ENCODE measurements around the gene TP53AIP1.

TP53AIP1 gene

DNA sequence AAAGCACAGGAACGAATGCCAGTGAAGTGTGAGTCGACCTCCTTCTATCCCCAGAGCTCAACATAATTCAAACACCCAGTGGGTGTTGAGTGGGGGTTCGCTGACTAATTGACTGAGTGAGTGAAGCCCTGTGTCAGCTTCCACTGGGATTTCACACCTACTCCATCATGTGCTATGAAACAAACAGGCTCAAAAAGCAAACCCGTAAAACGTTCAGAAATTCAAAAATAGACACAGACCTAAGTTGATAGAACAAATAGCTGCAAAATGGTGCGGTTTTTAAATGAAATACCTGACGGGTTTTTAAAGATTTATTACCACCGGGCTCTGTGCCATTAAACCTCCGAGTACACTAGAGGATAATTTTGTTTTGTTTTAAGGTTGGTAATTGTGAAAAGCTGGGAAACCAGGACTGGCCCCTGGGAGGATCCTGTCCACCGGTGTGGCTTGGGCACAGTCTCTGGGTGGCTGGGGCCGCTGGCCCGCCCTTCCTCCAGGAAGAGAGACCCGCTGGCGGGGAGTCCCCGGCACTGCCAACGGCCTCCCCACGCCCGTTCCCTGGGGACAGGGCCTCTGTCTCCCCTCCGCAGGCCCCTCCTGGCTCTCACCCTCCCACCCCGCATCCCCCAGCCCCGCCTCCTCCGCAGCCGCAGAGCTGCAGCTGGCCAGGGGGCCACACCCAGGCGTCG lies 37.9 kb downstream of the TP53AIP1 start:
- DNase-seq, result no peak

DNA sequence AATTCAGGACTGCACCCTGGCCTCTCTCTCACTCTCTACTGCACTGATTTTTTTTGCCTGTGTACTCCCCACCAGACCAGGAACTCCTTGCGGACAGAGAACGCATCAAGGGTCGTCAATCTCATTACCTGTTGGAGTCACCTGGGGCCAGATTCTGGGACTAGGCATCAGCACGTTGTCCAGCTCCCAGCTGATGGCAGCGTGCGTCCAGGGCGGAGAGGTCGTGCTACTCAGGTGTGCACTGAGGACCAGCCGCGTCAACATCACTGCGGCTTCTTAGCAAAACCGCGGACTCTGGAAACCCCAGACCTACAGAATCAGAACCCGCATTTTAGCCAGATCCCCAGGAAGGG lies 38.4 kb downstream of the TP53AIP1 start:
- no peak for DNase-seq

DNA sequence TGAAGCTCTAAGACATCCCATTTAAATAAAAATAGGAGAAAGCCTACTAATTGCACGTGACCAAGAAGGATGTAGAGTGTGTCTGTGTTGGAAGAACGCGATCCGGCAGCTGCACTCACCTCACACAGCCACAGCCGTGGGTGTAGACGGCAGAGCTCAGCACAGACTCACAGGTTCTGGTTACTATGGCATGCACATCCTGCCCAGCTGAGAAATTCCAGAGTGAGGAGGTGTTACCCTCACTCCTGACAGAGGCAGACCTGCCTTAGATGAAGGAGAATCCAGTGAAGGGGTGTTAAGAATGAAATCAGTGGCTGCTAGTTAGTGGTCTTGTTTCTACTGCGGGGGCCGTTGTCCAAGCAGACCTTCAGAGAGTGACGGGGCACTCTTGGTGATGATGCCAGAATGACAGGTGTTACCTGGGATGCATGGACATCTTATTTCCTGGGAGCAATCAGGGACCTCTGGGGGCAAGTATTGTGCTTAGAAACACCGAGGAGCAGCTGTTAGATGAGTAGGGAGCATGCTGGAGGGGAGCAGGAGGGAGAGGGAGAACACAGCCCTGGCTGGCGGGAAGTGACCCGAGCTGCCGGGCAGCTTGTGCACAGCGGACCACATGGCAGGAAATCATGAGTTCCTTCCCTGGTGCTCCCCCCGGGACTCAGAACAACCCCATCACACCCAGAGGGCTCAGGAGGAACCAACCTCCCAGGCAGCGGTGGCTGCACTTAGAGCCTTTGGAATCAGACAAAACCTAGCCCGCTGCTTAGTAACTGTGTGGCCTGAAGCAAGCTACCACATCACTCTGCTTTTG lies 39.2 kb downstream of the TP53AIP1 start:
- DNase-seq, result no peak

DNA sequence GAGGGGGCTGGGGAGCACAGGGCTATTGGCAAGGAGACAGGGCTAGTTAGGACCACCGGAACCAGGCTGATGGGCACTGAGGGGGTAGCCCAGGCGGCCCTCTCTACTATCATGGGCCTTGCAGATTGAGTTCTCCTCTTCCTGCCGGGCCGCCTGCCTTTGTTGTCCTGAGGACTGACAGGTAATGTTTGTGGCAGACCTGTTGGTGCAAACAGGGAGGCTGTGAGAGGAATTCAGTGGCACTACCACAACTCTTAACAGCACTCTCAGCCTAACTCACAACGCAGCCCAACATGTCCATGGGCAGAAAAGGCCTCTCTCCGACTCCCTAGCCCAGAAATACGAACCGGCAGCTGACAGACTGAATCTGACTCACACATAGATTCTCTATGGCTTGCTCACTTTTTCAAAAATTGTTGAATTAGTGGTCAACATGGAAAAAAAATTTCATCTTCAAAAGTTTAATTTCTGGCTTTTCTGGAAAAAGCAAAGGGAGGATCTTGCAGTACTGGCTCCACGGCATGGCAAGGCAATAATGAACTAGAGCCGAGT lies 40.1 kb downstream of the TP53AIP1 start:
- DNase-seq, result no peak

DNA sequence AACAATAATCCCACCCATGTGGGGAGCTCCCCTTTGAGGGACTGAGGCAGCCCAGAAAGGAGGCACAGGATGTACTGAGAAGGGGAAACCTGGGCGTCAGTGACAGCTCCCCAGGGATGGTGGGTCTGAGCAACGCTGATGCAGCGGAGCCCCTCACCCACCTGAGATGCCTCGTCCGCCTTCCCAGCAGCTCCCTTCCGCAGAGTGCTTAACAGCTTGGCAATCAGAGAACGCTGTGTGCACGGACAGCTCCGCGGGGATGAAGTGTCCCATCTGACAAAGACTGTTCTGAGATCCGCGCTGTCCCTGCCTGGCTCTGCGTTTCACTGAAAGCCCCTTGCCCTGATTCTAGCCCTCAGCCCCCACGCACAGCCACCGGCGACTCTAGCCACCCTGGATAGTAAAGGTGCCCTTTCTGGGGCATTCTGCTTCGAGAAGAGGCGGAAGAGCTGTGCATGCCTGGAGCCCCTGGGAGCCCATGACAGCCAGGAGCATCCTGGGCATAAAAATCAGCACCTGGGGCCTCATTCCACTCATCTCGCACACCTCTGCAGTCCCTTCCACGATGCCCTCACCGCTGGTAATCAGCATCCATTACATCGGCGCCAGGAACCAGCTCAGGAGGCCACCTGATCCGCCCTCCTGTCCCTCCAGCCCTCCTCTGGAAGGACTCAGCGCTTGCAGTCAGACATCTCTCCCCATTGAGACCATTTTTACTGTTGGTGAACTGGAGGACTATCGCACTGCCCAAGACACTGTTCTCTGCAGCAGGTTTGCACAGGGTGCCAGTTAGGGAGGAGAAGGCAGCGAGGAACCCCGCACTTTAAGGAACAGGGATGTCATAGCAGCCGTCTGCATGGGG lies 40.8 kb downstream of the TP53AIP1 start:
- no peak for DNase-seq

DNA sequence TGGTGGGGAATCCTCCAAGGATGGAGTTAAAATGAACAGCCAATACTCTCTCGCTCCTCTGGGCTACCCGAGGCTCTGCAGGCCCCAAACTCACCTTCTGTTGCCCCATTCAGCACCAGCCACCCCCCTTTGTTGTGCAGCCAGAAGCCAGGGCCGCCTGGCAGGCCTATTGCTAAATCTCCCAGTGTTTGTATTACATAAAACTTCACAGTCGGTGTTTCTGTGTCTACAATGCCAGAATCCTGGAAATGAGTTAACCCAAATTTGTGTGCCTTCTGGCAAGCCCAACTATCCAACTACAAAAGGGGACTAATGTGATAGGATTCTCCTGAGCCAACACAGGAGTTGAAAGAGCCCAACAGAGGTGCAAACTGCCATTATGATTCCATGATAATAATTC lies 42.2 kb downstream of the TP53AIP1 start:
- DNase-seq, result no peak

DNA sequence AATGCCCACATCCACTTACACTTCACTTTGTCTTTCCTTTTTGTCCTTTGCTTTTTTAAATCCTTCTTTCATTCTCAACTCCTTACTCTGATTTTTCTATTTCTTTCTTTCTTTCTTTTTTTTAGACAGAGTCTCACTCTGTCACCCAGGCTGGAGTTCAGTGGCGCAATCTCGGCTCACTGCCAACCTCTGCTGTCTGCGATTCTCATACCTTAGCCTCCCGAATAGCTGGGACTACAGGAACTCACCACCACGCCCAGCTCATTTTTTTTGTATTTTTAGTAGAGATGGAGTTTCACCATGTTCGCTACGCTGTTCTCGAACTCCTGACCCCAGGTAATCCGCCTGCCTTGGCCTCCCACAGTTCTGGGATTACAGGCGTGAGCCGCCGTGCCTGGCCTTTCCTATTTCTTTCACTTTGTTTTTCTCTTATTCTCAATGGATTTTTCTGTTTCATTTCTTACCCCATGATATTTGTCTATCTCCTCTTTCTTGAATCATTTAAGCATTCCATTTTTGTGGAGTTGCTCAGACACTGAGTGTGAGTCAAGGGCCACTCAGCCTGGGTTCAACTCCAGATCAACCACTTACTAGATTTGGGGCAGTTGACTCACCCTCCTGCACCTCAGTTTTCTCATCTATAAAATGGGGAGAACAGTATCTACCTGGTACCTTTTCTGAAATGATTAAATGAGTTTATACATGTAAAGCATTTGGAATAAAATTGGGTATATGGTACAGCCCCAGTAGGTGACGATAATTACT lies 43.9 kb downstream of the TP53AIP1 start:
- no peak for DNase-seq

DNA sequence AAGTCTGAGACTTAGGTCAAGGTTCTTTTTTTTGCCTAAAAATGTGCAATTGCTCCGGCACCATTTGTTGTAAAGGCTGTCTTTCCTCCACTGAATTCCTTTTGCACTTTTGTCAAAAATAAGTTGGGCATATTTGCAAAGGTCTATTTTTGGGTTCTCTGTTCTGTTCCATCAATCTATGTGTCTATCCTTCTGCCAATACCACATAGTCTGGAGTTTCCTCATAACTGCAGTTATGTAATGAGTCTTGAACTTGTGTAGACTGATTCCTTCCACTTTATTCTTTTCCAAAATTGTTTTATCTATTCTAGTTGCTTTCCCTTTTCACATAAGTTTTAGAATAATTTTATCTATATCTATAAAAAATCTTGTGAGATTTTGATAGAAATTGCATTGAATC lies 44.8 kb downstream of the TP53AIP1 start:
- no peak for DNase-seq

DNA sequence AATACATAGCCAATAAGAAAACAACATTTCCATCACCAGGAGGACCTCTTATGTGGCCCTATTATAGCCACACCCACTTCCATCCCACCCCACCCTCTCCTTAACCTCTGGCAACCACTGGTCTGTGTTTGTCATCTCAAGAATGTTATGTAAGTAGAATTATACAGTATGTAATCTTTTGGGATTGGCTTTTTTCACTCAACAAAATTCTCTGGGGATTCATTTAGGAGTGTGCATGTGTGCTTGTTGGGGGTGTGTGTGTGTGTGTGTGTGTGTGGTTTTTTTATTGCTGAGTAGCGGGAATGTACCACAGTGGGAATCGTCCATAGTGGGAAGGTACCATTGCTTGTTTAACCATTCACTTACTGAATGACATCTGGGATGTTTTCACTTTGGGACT lies 46.3 kb downstream of the TP53AIP1 start:
- no peak for DNase-seq

DNA sequence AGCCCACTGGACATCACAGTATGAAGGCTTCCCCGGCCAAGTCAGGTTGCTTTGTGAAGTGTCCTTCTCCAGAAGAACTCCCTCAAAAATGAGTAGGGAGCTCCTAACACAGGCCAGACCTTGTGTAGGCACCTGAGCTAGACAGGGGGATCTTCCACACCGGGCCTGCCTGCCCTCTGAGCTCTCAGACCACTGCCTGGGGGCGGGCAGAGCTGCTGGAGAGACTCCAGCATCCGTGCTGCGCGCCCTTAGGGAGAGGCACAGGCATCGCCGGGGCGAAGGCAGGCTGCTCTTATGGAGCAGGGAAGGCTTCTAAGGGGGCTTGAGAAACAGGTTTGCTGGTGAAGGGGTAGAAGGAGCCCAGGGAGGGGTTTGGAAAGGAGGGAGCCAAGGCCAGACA lies 47.1 kb downstream of the TP53AIP1 start:
- no peak for DNase-seq

DNA sequence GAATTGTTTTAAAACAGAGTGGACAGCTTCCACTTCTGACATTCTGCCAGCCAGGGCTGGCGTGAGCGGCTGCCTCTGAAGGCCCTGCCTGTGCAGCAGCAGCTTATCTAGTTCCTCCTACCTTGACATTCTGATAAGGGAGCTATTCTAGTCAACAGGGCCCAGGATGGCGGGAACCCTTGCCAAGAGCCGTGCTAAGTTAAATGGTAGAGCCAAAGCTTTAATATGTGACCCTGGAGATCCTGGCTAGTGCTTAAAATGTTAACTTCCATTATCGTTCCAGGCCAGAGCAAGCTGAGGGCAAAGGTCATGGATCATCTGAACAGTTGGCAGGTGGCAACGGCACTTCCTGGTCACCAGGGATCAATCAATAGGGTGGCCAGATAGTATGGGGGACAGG lies 48.0 kb downstream of the TP53AIP1 start:
- no peak for DNase-seq

DNA sequence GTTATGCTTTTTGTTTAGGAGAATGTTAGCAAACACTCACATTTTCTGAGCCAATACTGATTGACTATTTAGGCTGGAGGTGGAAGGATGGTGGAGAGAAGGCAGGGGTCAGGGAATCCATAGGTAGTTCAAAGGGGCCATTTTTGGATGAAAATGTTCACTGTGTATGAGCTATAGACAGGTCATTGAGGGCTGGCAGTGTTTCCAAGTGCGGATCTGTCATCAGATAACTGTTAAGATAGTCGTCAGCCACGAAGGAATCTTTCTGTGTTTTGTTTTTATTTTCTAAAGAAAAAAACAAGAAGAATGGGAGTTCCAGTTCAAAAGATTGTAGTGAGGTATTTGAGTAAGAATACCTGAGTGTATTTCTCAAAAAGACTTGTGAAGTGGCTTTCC lies 48.4 kb downstream of the TP53AIP1 start:
- DNase-seq, result no peak

DNA sequence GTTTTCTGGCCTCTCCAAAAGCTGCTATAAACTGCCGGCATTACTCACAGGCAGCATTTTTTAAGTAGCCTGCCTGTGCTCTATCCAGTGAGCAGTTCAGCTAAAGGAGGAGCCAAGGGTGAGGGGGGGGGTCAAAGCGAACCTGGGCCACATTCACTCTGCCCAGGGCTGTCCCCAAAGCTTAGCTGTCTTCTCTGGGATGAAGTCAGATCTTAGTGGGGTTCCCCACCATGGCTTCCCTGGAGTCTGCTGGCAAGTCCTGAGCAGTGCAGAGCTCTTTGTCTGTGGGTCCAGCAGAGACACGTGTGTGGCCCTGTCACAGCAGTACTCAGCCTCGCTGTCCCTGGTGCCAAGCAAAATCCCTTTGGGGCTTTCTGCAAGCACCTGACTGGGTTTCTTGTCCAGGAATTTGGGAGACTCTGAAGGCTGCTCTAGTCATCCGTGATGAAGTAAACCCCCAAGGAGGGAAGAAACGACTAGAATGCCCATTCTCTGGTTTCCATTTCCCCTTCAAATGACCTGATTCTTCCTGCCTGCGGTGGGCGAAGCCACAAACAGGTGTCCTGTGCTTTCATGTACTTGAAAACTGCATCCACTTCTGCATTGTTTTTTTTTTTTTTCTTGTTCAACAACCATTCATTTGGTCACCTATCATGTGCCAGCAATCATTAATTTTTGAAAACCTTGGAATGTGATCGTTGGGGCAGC lies 48.9 kb downstream of the TP53AIP1 start:
- no peak for DNase-seq

DNA sequence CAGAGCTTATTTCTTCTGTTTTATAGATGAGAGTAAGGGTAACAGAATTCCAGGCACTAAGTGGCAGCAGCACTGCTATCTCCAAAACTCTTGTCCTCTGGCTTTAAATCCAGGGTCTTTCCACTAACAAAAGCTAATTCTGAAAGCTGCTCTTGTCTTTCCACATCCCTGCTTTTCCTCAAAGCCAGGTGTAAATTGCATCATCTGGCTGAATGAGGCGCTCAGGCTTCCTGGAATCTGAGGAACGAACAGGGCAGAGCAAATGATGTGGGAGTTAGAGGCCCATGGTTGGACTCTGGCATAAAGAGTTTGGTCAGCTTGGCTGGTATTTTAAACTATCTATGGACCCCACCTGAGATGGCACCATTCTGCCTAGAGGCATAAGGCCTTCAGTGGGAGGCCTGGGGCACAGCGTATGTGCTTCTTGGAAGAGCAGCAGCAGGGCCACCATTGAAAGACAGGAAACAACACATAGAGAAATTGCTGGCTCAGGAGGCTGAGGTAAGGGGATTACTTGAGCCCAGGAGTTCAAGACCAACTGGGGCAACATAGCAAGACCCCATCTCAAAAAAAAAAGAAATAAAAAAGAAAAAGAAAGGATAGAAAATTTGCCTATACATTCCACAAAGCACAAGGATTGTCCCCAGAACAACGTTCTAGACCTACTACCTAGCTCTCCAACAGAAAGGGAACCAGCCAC lies 49.7 kb downstream of the TP53AIP1 start:
- no peak for DNase-seq

DNA sequence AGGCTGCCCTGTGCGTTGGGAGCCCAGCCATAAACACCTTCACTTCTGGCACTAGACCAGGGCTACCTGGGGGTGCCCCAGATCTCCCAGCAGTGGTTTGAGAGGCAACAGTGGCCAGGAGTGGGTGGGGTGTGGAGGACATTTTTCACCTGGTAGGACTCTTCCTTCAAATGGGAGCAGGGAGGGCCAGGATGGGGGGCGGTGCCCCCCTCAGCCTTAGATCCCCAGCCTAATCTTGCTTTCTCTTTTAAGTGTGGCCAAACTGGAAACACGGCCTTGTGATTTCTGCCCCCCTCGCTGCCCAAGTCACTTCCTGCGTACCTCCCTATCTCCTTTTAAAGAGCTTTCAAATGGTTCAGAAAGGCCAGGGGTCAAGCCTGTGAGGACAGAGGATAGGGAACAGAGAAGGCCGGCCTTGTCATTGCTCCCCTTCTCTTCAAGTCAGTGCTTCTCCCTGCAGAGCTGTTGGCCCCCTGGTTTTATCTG lies 50.7 kb downstream of the TP53AIP1 start:
- DNase-seq, result no peak

DNA sequence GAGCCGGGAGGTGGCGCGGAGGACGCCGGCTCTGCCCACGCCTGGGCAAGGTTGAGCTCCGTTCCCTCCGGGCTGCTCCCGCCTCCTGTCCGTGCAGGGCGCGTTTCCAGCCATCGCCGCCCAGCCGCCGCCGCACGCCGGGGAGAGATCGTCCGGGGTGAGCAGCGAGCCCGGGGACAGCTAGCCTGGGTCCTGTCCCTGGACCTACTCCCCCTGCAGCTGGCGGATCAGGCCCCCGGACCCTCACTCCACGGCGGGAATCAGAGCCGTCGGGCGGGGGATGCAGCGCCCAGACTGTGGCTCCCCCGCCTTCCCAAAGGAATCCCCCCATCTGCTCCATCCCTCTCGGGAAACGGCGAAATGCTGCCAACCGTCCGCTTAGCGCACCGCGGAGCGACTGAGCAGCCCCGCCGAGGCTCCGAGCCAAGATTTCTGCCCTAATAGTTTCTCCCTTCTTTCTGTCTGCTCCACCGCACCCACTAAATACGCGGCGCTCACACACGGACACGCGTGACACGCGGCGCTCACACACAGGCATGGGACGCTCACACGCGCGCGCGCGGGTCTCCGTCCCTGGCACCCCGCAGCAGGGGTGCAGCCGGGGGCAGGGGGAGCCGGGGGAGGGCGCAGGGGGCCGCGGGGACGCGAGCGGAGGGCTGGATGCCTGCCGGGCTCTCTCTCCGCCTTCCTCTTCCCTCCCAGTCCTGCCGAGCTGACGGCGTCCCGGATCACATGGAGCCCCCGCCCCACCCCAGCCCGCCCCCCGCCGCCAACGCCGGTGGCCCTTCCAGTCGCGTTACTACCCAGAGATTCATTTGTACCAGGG lies 51.9 kb downstream of the TP53AIP1 start, which contains the start of gene KCNJ5:
TSS of gene KCNJ5 (plus strand) at position 814 of the 826 bp plus-strand sequence. CDS start 19,918 bp downstream, outside the sequence.
- no peak for DNase-seq

DNA sequence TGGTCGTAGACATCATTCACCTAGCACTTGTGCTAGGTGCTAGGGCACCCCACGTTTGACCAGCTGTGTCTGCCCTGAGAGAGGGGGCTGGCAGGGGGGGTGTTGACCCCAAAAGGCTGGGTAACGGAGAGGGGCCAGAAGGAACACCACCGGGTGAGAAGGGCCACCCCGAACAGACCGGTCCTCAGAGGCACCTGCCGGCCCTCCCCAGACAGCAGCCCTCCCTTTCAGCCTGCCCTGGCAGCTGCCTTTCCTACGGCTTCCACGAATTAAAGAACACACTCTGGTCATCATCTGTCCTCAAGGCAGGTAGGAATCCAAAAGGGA lies 52.5 kb downstream of the TP53AIP1 start:
- DNase-seq, result no peak

DNA sequence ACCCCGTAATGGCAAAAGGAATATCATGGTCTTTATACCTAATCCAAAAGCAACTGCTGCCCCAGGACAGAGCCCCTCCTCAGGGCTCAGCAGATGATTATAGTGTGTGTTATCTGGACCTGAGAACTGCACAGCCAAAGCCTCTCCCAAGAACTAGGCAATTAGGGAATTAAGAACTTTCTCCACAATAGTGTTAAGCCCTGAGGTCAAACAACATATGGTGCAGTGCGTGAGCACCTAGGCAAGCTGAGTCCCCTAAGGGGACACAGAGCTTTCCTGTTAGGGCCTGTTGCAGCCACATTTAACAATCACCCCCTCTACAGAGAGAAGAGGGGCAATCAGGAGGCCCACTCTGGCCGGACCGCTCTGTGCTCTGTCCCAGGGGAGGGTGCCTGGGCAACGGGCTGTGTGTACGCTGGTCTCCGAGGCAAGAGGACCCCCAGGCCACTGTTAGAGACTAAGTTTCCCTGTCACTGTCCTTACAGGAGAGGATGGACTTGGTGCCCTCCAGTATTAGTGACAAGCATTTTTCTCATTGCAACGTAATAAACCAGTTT lies 52.9 kb downstream of the TP53AIP1 start:
- DNase-seq, result no peak

DNA sequence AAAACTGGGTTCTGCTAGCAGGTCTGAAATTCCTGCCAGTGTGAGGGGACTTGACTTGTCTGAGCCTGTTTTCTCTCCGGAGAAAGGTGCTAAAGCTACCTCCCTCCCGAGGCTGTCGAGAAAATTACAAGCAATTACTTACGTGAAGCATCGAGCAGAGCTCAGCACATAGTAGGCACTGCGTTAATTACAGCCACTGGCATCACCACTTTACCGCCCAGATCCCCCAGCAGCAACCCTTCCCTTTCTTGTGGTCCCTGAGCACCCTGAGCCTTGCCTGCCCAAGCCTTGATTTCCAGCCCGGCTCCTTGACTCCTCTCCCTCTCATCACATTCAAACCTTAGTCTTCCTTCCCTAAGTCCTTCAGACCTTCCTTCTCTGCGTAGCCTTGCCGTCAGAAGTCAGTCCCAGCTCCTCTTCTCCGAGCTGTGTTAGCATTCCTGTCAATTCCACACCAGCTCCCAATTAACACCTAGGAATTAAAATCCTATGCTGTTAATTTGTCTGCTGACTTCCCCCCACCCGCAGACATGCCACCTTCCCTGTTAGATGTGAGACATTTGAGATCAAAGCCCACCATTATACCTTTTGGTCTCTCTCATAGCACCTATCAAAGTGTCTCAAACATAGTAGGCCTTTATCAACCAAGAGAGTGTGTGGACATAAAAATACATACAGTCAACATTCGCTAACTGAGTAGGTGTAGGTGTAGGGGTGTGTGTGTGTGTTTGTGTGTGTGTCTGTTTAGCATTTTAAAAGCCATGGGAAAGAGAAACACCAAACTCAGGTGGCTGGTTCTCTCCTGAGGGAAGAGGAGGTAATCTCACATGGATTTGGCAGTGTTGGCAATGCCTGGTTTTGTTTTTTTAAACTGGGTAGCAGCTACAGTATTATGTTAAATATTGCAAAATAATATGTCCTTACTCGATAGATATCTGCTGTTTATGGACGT lies 54.4 kb downstream of the TP53AIP1 start:
- peak; percentile 25 for DNase-seq

All from activated CD4-positive, CD25-positive, alpha-beta regulatory T cell treated with anti-CD3 and anti-CD28 coated beads, Interleukin-2, amount 50 U/mL, for 72 hours (primary cell).